ENCODE results near the gene PIP5KL1. TPM values are rescaled to one million over a fixed set of nuclear protein-coding genes. Genes with fewer than 3 reads are reported as not detected.

Gene PIP5KL1, protein sequence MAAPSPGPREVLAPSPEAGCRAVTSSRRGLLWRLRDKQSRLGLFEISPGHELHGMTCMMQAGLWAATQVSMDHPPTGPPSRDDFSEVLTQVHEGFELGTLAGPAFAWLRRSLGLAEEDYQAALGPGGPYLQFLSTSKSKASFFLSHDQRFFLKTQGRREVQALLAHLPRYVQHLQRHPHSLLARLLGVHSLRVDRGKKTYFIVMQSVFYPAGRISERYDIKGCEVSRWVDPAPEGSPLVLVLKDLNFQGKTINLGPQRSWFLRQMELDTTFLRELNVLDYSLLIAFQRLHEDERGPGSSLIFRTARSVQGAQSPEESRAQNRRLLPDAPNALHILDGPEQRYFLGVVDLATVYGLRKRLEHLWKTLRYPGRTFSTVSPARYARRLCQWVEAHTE
- total RNA-seq = 10 to 100 TPM in 1 of 2 donors, 1 to 10 TPM in 1; 3.1 to 16.5 TPM

- intact Hi-C loops (cut with DNase I) = no loop called here
- H3K27me3 ChIP-seq (replicated peaks; ENCODE audit: insufficient read depth) = no peaks in the 10 kb centered on the region
- no peaks in the 10 kb centered on the region for H3K9me3 ChIP-seq
- peak within 1 kb of the TSS; percentile 29 to 37 for H3K4me3 ChIP-seq
- WGBS = 2% methylated on average over 70 of the region's 70 CpGs
- no peak within 1 kb of the TSS for H3K27ac ChIP-seq
- TF ChIP-seq POLR2A (IDR thresholded peaks at IDR 0.05) = no peak
- peak; percentile 58 for TF ChIP-seq POLR2AphosphoS5 (IDR thresholded peaks at IDR 0.05)
- peak in 2 of 4 experiments; percentile 6 to 17 for TF ChIP-seq CTCF (IDR thresholded peaks at IDR 0.05)
- no peaks in the 10 kb centered on the region for H3K4me1 ChIP-seq (replicated peaks)
- peak; percentile 62 for DNase-seq (ENCODE audit: low spot score)
- peaks cover 0 to 6% of the 10 kb centered on the region in 2 donors for H3K36me3 ChIP-seq
These were observed at the start of gene PIP5KL1 for GRCh38 chr9:127930231-127931091. Gene PIP5KL1 (minus strand): TSS chr9:127930777. CDS start chr9:127930752, 25 bp downstream.

- Histone ChIP-seq H3K36me3 (no peaks in the 10 kb centered on the region), H3K27ac (peak overlapping the region; percentile 80 to 92), H3K4me1 (replicated peaks) (peaks cover 18% of the 10 kb centered on the region), H3K9me3 (no peaks in the 10 kb centered on the region), H3K27me3 (replicated peaks; ENCODE audit: insufficient read depth) (no peaks in the 10 kb centered on the region), H3K4me3 (peak overlapping the region; percentile 85 to 92)
- DNase-seq (ENCODE audit: low spot score) = peak; percentile 62
- intact Hi-C loops (cut with DNase I) = loop anchor here (5.0 kb wide), 2 partner anchors 38 to 57 kb away; no protein-coding TSS in a partner anchor
- 2% methylated on average over 34 of the region's 61 CpGs for WGBS
- peak; percentile 88 for TF ChIP-seq POLR2A (IDR thresholded peaks at IDR 0.05)
- no peak for TF ChIP-seq POLR2AphosphoS5 (IDR thresholded peaks at IDR 0.05)
These were observed 49.6 kb upstream of the PIP5KL1 start for GRCh38 chr9:127980060-127980705.

DNA sequence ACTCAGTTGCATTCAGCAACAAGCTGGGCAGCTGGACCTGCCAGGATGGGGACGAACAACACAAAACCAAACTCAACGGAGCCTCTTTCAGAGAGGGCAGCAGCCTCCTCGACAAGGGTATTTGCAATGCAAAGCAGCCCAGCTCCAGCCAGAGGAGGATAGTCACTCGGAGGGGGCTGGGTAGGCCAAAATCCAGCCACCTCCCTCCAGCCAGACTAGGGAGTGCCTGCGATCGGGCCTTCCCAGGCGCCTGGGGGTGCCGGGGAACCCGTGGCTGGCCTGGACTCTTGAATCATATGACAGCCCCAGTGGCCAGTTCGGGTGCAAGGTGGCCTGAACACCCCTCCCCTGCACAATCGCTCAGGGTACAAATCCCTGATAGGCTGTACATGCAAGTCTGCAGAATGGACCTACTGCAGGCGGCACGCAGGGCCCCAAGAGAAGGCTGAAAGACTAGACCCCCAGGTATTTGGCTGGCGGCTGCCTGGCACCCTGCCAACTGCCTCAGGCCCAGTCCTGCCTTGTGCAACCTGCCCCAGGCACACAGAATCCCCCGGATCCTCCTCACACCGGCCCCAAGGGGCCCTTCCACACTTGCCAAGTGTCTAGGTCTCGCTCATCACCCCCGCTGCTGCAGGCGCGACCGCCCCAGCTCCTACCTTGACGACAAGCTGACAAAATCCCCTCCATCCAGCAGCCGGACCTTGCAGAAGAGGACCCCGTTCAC lies 48.9 kb upstream of the PIP5KL1 start:
- peak overlapping the region; percentile 80 to 92 for H3K27ac ChIP-seq
- peak overlapping the region; percentile 85 to 92 for H3K4me3 ChIP-seq
- no peak for DNase-seq (ENCODE audit: low spot score)
- H3K27me3 ChIP-seq (replicated peaks; ENCODE audit: insufficient read depth) = no peaks in the 10 kb centered on the region
- no peaks in the 10 kb centered on the region for H3K9me3 ChIP-seq
- intact Hi-C loops (cut with DNase I) = loop anchor here (5.0 kb wide), 2 partner anchors 37 to 58 kb away; no protein-coding TSS in a partner anchor
- TF ChIP-seq POLR2A (IDR thresholded peaks at IDR 0.05) = no peak
- H3K4me1 ChIP-seq (replicated peaks) = peaks cover 25% of the 10 kb centered on the region
- 1% methylated on average over 24 of the region's 24 CpGs for WGBS
- no peaks in the 10 kb centered on the region for H3K36me3 ChIP-seq

DNA sequence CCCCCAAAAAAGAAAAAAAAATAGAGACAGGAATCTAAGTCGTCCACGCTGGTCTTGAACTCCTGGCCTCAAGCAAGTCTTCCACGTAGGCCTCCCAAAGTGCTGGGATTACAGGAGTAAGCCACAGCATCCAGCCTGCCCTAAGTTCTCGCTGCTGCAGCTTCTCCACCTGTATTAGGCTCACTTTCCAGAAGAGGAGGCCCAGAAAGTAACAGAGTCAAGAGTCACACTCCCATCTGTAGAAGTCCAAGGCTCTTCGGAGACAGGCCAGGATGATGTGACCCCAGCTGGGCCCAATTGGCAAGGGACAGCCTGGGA lies 48.4 kb upstream of the PIP5KL1 start:
- intact Hi-C loops (cut with DNase I) = no loop called here
- 9% methylated on average over 5 of the region's 5 CpGs for WGBS
- peaks cover 30% of the 10 kb centered on the region for H3K4me1 ChIP-seq (replicated peaks)
- peak overlapping the region; percentile 80 to 92 for H3K27ac ChIP-seq
- no peaks in the 10 kb centered on the region for H3K9me3 ChIP-seq
- DNase-seq (ENCODE audit: low spot score) = no peak
- no peaks in the 10 kb centered on the region for H3K27me3 ChIP-seq (replicated peaks; ENCODE audit: insufficient read depth)
- H3K4me3 ChIP-seq = peak overlapping the region; percentile 85 to 92
- TF ChIP-seq POLR2A (IDR thresholded peaks at IDR 0.05) (no peak), POLR2AphosphoS5 (IDR thresholded peaks at IDR 0.05) (no peak), CTCF (IDR thresholded peaks at IDR 0.05) (no peak)
- H3K36me3 ChIP-seq = no peaks in the 10 kb centered on the region

DNA sequence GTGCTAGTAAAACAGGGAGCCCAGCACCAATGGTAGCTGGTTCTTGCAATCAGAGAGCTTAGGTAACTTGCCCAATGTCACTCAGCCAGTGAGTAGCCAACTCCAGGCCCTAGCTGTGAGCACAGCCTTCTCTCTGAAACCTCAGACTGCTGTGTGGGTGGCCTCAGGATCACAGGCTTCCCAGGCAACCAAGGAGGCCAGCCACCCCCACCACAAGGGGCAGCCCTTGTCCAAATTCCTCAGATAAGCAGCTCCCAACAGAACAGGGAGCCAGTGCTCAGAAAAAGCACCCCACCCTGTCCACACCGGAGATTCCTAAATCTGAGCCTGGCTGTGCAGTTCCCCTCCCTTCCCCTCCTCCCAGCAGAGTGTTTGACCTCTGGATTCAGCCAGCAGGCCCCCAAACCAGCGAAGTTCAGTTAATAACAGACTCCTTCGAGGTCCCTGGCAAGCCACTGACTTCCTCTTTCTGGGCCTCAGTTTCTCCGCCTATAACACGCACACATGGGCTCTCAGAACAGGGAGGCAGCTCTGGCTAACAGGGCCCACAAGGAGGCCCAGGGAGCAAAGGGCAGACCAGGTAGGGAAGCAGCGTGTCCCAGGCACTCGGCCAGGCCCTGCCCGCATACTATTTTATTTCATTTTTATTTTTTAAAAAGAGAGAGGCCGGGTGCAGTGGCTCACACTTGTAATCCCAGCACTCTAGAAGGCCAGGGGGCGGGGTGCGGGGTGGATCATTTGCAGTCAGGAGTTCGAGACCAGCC lies 47.5 kb upstream of the PIP5KL1 start:
- DNase-seq (ENCODE audit: low spot score) = no peak
- intact Hi-C loops (cut with DNase I) = no loop called here
- H3K9me3 ChIP-seq = no peaks in the 10 kb centered on the region
- peaks cover 38% of the 10 kb centered on the region for H3K4me1 ChIP-seq (replicated peaks)
- WGBS = 11% methylated on average over 12 of the region's 12 CpGs
- peak overlapping the region; percentile 85 to 92 for H3K4me3 ChIP-seq
- H3K36me3 ChIP-seq = no peaks in the 10 kb centered on the region
- peak overlapping the region; percentile 80 to 92 for H3K27ac ChIP-seq
- TF ChIP-seq POLR2AphosphoS5 (IDR thresholded peaks at IDR 0.05) (no peak), POLR2A (IDR thresholded peaks at IDR 0.05) (no peak), CTCF (IDR thresholded peaks at IDR 0.05) (no peak)
- H3K27me3 ChIP-seq (replicated peaks; ENCODE audit: insufficient read depth) = no peaks in the 10 kb centered on the region

Measured in prostate gland (tissue), 2 donors.